GM19438 (cell line): Measurements from ENCODE around the gene CCL25.

Experiments used
- ATAC-seq: cut with Tn5 transposase; IDR thresholded peaks from one replicate; pipeline ENCODE4 v1.9.1; 2021; ENCODE audit warnings: low read depth; ENCODE audit not compliant: unreplicated experiment

Gene CCL25

GRCh38 chr19:8044018-8044417, 8.5 kb upstream of the CCL25 start:
- ATAC-seq: no peak

GRCh38 chr19:8045872-8046568, 6.5 kb upstream of the CCL25 start:
- no peak for ATAC-seq

- ATAC-seq: no peak
These were observed 5.9 kb upstream of the CCL25 start for GRCh38 chr19:8046569-8047165.

DNA sequence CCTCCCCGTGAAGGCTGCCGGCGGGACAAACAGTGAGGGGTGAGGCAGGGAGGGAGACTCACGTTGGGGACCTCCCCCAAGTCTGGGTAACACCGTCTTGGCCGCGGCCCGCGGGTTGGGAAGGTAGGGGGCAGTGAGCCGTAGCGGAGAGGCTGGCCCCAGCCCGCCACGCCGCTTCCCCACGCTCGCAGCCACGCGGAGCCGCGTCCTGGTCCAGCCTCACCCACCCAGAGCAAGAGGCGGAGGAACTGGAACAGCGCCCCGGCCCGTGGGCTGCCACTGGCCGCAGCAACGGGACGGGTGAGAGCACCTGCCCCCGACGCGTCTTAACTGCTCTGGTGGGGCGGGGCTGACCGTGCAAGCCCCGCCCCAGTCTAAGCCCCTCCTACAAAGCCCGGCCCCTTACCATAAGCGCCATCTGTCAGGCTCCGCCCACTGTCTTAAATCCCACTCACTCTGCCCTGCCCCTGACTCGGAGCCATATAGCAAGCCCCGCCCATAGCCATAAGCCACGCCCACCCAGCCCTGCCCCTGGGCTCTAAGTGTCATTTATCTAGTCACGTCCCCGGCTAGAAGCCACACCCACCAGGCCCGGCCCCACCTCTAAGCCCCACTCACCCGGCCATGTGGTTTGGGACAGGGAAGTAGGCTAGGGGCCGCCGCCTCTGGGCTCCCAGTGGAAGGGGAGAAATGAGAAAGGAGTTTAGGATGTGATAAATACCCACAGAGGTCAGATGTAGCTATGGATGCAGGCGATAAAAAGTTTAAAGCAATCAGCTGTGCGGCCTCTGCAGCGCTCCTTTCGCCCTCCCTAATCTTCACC, 2.1 kb upstream of the CCL25 start:
- peak; percentile 84 for ATAC-seq

DNA sequence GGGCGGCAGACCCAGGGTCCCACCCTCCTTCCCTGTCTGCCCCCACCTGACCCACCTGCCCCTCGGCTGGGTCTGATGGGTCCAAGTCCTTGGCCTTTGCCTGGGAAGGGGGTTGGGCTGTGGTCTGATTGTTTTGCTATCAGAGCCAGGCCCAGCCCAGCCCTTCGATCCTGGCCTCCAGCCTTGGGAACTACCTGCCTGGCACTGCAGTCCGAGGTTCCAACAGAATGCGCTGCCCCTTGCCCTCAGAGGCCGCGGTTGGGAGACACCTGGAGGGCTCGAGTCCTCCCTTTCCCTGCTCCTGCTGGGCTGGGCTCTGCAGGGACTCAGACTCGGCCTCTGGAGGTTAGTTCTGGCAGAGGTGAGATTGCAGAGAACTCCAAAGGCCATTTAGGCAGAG, 1.6 kb downstream of the CCL25 start:
- no peak for ATAC-seq

GRCh38 chr19:8056533-8056932, 4.0 kb downstream of the CCL25 start:
- no peak for ATAC-seq

GRCh38 chr19:8057545-8058270, 5.1 kb downstream of the CCL25 start:
- ATAC-seq: no peak

GRCh38 chr19:8064911-8065874, 12.6 kb downstream of the CCL25 start:
- no peak for ATAC-seq

GRCh38 chr19:8065875-8066261, 13.3 kb downstream of the CCL25 start:
- ATAC-seq: no peak

GRCh38 chr19:8069096-8069973, 16.8 kb downstream of the CCL25 start:
- no peak for ATAC-seq

GRCh38 chr19:8071912-8072311, 19.4 kb downstream of the CCL25 start:
- no peak for ATAC-seq

DNA sequence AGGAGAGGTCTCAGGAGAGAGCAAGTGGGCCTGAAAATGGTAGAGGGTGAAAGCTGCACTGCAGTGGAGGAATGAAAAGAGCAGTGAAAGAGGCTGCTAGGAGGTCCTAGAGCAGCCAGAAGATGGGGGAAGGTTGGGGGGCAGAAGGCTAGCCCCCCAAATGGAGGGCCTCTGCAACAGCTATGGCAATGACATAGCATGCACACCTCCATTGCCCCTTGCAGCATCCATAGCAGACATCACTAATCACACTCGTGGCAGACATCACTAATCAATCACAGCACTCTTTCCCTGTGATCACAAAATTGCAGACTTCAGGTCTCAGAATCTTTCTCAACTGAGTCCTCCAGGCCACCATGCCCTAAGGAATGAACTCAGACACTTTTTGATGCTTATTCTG, 21.9 kb downstream of the CCL25 start:
- ATAC-seq: no peak

GRCh38 chr19:8075158-8076074, 22.9 kb downstream of the CCL25 start:
- ATAC-seq: no peak

- ATAC-seq: no peak
These were observed 27.4 kb downstream of the CCL25 start for GRCh38 chr19:8079988-8080387.

GRCh38 chr19:8080832-8081231, 28.3 kb downstream of the CCL25 start:
- ATAC-seq: no peak

- no peak for ATAC-seq
These were observed 29.3 kb downstream of the CCL25 start for GRCh38 chr19:8081569-8082550.

DNA sequence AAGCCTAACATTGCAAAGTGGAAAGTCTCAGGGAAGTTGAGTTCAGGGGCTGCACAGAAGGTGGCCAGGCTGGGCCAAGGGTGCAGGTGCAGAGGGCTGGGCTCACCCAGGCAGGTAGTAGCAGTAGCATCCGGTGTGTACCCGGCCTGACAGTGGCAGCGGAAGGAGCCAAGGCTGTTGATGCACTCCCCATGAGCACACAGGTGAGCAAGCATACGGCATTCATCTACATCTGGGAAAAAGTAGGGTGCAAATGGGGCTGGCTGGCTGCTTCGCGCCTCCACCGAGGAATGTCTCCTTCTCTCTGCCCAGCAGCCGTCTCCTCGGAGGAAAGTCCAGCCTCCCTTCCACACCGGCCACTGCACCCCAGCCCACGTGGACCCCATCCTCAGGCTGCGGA, 30.6 kb downstream of the CCL25 start:
- ATAC-seq: no peak
